NB4 (cell line): ENCODE measurements around the gene SLC29A4.
A peak's percentile ranks its signal among the peaks of the same experiment; 100 is the strongest.
"Not testable (repeated sequence)": the region's sequence is repeated elsewhere in the genome, so short reads cannot be mapped to it uniquely, and the experiment has no call there.

Experiments
- DNase-seq: peaks from one replicate; pipeline ENCODE4 v3.0.0; 2010; ENCODE audit warnings: low read depth
- H3K4me3 ChIP-seq: one replicate; pipeline ENCODE4 v1.5.1; 2011; ENCODE audit warnings: mild to moderate bottlenecking, low read depth, low read length, moderate library complexity
- MAX ChIP-seq: IDR thresholded peaks from 2 replicates; pipeline ENCODE4 v1.6.1; 2011; ENCODE audit warnings: low read depth, low read length
- MYC ChIP-seq: IDR thresholded peaks from 2 replicates; pipeline ENCODE4 v1.6.1; 2011; ENCODE audit warnings: low read depth, low read length
- POLR2A ChIP-seq: IDR thresholded peaks from 2 replicates; pipeline ENCODE4 v1.6.1; 2011; ENCODE audit warnings: mild to moderate bottlenecking; ENCODE audit not compliant: insufficient read length; ENCODE audit errors: extremely low read depth
- TF ChIP-seq, protein P1 (sequence below): IDR thresholded peaks from one replicate; pipeline ENCODE4 v1.5.1; 2012; ENCODE audit warnings: low read depth, low read length

Gene SLC29A4

DNA sequence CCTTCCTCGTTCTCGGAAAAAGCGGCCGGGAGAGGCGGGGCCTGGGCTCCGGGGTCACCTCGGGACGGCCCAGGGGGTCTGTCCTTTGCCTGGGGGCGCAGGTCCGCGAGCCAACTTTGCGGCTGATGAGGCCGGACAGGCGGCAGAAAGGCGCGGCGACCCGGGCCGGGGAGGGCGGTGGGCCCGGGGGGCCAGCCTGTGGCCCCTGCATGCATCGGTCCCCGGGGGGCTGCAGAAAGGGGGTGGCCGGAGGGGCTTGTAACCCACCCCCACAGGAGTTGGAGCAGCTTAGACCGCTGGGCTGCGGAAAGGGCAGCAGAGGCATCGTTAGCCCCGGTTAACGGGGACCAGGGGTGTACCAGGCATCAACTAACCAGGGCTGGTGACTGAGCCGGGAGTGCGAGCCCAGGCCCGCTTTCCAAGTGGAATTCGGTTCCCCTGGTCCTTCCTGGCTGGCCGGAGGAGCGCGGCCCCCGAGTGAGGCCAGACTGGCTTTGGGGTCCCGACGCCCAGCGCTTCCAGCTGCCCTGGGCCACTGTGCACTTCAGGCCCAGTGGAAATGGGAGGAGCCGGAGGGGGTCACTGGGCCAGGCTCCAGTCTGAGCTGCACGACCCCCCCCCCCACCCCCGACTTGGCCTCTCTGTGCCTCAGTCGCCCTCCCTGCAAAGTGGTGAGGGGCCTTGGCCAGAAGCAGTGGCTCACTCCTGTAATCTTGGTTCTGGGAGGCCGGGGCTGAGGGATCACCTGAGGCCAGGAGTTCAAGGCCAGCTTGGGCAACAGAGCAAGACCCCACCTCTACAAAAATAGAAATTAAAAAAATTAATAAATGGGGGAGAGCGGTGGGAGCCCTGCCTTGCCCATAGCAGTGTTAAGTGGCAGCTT lies 919 bp downstream of the SLC29A4 start:
- no peak for DNase-seq
- TF ChIP-seq, protein P1, sequence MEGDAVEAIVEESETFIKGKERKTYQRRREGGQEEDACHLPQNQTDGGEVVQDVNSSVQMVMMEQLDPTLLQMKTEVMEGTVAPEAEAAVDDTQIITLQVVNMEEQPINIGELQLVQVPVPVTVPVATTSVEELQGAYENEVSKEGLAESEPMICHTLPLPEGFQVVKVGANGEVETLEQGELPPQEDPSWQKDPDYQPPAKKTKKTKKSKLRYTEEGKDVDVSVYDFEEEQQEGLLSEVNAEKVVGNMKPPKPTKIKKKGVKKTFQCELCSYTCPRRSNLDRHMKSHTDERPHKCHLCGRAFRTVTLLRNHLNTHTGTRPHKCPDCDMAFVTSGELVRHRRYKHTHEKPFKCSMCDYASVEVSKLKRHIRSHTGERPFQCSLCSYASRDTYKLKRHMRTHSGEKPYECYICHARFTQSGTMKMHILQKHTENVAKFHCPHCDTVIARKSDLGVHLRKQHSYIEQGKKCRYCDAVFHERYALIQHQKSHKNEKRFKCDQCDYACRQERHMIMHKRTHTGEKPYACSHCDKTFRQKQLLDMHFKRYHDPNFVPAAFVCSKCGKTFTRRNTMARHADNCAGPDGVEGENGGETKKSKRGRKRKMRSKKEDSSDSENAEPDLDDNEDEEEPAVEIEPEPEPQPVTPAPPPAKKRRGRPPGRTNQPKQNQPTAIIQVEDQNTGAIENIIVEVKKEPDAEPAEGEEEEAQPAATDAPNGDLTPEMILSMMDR: no peak
- TF ChIP-seq MYC: no peak
- TF ChIP-seq MAX: no peak
- TF ChIP-seq POLR2A: no peak
- H3K4me3 ChIP-seq: no peak overlapping the region

GRCh38 chr7:5284304-5285281 lies 1.9 kb downstream of the SLC29A4 start:
- TF ChIP-seq POLR2A: no peak
- TF ChIP-seq, protein P1: peak; percentile 54
- DNase-seq: peak; percentile 77
- H3K4me3 ChIP-seq: no peak overlapping the region

DNA sequence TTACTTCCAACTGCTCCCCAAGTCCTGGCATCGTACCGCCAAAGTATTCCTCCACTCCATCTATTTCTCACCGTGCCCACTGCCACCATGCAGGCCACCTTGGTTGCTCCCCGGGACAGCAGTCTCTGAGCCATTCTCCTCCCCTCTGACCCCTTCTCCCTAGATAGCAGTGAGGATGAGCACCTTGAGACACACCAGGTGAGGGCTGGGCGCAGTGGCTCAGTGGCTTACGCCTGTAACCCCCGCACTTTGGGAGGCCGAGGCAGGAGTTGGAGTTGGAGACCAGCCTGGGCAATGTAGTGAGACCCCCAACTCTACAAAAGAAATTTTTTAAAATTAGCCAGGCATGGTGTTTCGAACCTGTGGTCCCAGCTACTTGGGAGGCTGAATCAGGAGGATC lies 4.2 kb downstream of the SLC29A4 start:
- TF ChIP-seq, protein P1: no peak
- no peak for TF ChIP-seq MYC
- no peak for TF ChIP-seq MAX
- TF ChIP-seq POLR2A: no peak
- no peak for DNase-seq
- H3K4me3 ChIP-seq: no peak overlapping the region

DNA sequence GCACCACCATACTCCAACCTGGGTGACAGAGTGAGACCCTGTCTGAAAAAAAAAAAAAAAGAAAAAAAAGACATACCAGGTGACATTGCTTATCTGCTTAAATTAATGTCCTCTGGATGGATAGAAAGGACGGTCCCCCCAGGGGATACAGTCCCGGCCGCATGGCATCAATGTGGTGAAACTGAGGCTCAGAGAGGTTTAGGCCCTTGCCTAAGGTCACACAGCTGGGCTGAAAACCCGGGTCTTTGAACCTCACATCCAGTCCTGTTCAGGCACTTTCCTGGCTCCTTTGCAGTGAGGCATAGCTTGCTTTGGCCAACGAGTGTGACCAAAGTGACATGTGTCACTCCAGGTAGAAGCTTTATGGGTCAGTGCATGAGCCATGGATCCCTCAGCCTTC lies 4.6 kb downstream of the SLC29A4 start:
- DNase-seq, H3K4me3 ChIP-seq: not testable (repeated sequence)

DNA sequence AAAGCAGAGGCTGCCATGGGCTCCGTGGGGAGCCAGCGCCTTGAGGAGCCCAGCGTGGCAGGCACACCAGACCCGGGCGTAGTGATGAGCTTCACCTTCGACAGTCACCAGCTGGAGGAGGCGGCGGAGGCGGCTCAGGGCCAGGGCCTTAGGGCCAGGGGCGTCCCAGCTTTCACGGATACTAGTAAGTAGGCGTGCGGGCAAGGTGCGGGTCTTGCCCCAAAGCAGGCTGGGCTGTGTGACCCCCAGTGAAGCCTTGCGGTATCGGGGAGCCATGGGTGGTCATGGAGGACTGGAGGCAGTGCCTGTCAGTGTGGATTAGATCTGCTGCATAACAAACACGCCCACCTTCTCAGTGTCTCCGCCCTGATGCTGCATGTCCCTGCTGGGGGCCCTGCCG lies 5.1 kb downstream of the SLC29A4 start:
- no peak for TF ChIP-seq POLR2A
- TF ChIP-seq, protein P1: no peak
- no peak for TF ChIP-seq MYC
- TF ChIP-seq MAX: no peak
- no peak for DNase-seq
- no peak overlapping the region for H3K4me3 ChIP-seq

GRCh38 chr7:5288560-5288959 lies 5.8 kb downstream of the SLC29A4 start:
- H3K4me3 ChIP-seq: not testable (repeated sequence)

More at GRCh38 chr7:5288560-5288959, 5.8 kb downstream of the SLC29A4 start:
- DNase-seq: not testable (repeated sequence)
